ENCODE results near the gene SCLY.

DNA sequence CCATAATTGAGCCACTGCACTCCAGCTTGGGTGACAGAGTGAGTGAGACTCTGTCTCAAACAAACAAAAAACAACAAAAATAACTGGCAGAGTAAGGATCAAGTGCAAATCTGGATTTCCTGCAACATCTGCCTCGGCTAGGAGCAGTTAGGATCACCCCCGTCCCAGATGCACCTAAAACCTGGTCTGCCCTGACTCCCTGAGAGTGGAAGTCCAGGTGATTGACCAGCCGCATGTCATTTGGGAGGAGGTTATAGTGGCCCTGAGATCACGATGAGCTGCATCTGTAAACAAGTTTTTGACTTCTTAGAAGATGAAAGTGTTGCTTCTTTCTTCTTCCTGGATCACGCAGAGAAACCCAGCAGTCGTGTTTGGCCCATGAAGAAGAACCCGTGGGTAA is 34.3 kb downstream of the SCLY start:
- no peak for TF ChIP-seq CTCF (conservative IDR thresholded peaks at IDR 0.05; ENCODE audit: low read depth, low read length)
- no peak for TF ChIP-seq EZH2 (IDR thresholded peaks at IDR 0.05; ENCODE audit: borderline replicate concordance, low read depth, low read length, poor library complexity, severe bottlenecking)
